ENCODE measurements around the gene IGLON5. TPM values are rescaled to one million over a fixed set of nuclear protein-coding genes. Genes with fewer than 3 reads are reported as not detected.
A peak's percentile ranks its signal among the peaks of the same experiment; 100 is the strongest.

IGLON5 gene
- total RNA-seq, 1 experiment from 2014 or later, result not detected

DNA sequence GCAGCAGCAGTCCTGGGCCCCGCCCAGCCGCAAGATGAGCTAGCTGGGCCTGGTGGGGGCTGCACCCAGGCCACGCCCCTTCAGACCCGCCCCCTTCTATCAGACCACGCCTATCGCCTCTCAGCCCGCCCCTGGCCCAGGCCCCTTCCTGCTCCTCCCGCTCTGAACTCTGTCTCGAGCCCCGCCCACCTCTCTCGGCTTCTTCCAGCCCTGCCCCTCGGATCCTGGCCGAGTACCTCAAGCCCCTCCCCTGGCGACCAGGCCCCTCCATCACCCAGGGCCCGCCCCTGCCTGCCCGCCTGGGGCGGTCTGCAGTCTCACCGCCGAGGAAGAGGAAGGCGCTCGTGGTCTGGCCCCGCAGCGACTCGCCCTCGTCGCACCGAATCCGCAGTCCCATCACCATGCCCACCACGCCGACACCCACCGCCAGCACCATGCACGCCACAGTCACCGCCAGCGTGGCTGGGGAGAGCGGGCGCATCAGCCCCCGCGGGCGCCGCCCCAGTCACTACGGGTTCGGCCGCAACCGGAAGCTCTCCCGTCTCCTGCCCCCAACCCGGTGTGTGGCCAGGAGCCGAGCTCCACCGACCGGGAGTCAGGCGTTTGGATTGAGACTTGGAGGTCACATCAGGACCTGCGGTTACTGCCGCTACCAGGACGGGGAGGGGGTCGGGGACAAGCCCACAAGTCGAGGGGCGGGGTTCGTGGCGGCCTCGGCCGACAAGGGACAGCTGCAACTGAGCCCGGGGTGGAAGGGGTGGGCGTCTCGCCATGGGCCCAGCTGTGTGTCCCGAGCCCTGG lies 56.3 kb downstream of the IGLON5 start:
- Histone ChIP-seq H4K20me1 (ENCODE audit: insufficient read depth) (no peaks in the 10 kb centered on the region), H3K4me2 (peak overlapping the region; percentile 100), H3K4me1 (replicated peaks; ENCODE audit: insufficient read depth) (peaks cover 31% of the 10 kb centered on the region), H3K36me3 (ENCODE audit: low read depth) (no peaks in the 10 kb centered on the region), H3K27ac (no peak overlapping the region), H3F3A (ENCODE audit: insufficient read depth, low read depth) (peaks cover 24% of the 10 kb centered on the region), H2AFZ (peak overlapping the region; percentile 99), H3K27me3 (ENCODE audit: insufficient read depth, low read depth) (peaks cover 25% of the 10 kb centered on the region), H3K79me2 (ENCODE audit: low read depth) (peaks cover 26% of the 10 kb centered on the region), H3K4me3 (peak overlapping the region; percentile 92), H3K9me2 (ENCODE audit: insufficient read depth) (no peaks in the 10 kb centered on the region), H3K9me3 (ENCODE audit: insufficient read depth, low read depth) (no peaks in the 10 kb centered on the region)
- ChIA-PET POLR2A (ENCODE audit: unreplicated experiment) (interaction anchor here (0.5 to 1.1 kb wide), 7 partner anchors 26 to 938 kb away, joined by 3 to 9 read pairs (median 6); partner anchors contain the start of gene SIGLEC10), CTCF (no interaction called here)
- peak; percentile 92 to 100 for DNase-seq
- TSS peak; percentile 56 for BruUV-seq (replicated peaks)
- intact Hi-C loops (cut with micrococcal nuclease; ENCODE audit: unreplicated experiment), result loop anchor here (1.0 to 10.0 kb wide), 3 partner anchors 28 to 335 kb away; no protein-coding TSS in a partner anchor
- TF ChIP-seq EZH2 (IDR thresholded peaks at IDR 0.05; ENCODE audit: low read depth), result no peak
- TF ChIP-seq, protein P1, sequence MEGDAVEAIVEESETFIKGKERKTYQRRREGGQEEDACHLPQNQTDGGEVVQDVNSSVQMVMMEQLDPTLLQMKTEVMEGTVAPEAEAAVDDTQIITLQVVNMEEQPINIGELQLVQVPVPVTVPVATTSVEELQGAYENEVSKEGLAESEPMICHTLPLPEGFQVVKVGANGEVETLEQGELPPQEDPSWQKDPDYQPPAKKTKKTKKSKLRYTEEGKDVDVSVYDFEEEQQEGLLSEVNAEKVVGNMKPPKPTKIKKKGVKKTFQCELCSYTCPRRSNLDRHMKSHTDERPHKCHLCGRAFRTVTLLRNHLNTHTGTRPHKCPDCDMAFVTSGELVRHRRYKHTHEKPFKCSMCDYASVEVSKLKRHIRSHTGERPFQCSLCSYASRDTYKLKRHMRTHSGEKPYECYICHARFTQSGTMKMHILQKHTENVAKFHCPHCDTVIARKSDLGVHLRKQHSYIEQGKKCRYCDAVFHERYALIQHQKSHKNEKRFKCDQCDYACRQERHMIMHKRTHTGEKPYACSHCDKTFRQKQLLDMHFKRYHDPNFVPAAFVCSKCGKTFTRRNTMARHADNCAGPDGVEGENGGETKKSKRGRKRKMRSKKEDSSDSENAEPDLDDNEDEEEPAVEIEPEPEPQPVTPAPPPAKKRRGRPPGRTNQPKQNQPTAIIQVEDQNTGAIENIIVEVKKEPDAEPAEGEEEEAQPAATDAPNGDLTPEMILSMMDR (conservative IDR thresholded peaks at IDR 0.05), result no peak

DNA sequence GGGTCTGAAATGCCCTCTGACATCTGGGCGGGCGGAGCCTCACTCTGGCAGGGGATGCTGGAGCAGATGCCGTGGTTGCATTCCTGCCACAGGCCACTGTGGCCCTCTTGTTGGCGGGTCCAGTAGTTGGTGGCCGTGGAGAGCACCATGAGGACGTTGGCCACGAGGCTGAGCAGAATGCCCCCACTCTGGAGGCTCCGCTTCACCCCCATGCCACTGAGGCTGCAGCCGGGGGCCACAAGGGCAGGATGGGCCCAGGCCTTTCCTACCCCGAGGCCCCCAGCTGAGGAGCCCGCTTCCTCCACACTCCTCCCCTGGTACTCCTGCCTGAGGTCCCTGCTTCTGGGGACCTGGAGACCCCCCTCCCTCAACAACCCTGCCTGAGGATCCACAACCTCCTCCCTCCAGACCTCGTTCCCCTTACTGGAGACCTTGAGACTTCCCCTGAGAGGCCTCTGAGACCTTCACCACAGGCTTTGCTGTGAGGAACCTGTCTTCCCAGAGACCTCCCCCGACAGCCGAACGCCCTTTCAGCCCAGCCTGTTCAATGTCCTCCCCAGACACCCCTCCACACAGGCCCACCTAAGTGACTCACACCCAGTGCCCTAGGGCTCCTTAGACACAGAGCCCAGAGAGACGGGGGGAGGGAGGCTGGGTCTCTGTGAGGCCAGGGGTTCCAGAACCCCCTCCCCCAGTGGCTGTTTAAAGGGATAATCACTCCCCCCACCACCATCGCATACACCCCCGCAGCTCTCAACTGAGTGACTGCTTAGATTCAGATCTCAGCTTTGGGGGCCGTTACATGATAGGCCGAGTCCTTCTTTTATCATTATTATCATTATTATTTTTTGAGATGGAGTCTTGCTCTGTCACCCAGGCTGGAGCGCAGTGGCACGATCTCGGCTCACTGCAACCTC lies 57.2 kb downstream of the IGLON5 start, which contains the start of gene CLDND2:
Gene CLDND2 (minus strand): TSS at position 638 of the 917 bp plus-strand sequence. CDS start 426 bp downstream, at position 212.
- H4K20me1 ChIP-seq (ENCODE audit: insufficient read depth), result no peaks in the 10 kb centered on the region
- H3K4me1 ChIP-seq (replicated peaks; ENCODE audit: insufficient read depth), result peaks cover 22% of the 10 kb centered on the region
- intact Hi-C loops (cut with micrococcal nuclease; ENCODE audit: unreplicated experiment), result loop anchor here (5.0 to 10.0 kb wide), 2 partner anchors 316 to 334 kb away; no protein-coding TSS in a partner anchor
- H3K27ac ChIP-seq, result no peak within 1 kb of the TSS
- TF ChIP-seq, protein P1 (conservative IDR thresholded peaks at IDR 0.05), result no peak
- TF ChIP-seq EZH2 (IDR thresholded peaks at IDR 0.05; ENCODE audit: low read depth), result no peak
- H3K79me2 ChIP-seq (ENCODE audit: low read depth), result peaks cover 23% of the 10 kb centered on the region
- peaks cover 16% of the 10 kb centered on the region for H3F3A ChIP-seq (ENCODE audit: insufficient read depth, low read depth)
- peak within 1 kb of the TSS; percentile 92 for H3K4me3 ChIP-seq
- no peaks in the 10 kb centered on the region for H3K36me3 ChIP-seq (ENCODE audit: low read depth)
- H3K4me2 ChIP-seq, result peak within 1 kb of the TSS; percentile 100
- H3K9me3 ChIP-seq (ENCODE audit: insufficient read depth, low read depth), result no peaks in the 10 kb centered on the region
- POLR2A ChIA-PET (ENCODE audit: unreplicated experiment), result interaction anchor here (1.1 kb wide), 1 partner anchor 320 kb away, joined by 6 read pairs; no protein-coding TSS in a partner anchor
- CTCF ChIA-PET, result no interaction called here
- peak in 1 of 2 experiments; percentile 2 for DNase-seq
- H2AFZ ChIP-seq, result peak within 1 kb of the TSS; percentile 91
- H3K9me2 ChIP-seq (ENCODE audit: insufficient read depth), result no peaks in the 10 kb centered on the region
- no TSS peak for BruUV-seq (replicated peaks)
- peaks cover 34% of the 10 kb centered on the region for H3K27me3 ChIP-seq (ENCODE audit: insufficient read depth, low read depth)

DNA sequence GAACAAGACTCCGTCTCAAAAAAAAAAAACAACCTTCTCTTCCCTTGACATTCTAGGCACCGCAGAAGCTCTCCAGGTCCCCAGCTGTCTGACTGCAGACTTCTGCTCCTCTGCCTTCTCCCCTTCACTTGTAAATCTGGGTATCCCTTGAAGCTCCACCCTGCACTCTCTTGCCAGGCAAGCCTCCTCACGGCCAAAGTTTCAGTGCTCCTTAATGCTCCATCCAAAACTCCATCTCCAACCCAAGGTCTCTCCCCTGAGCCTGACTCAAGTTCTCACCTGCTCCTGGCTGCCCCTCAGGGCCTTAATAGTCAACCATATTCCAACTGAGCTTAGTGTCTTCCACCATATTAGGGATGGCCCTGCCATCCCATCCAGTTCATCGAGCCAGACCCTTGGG lies 58.8 kb downstream of the IGLON5 start:
- TF ChIP-seq, protein P1 (conservative IDR thresholded peaks at IDR 0.05), result no peak
- TF ChIP-seq EZH2 (IDR thresholded peaks at IDR 0.05; ENCODE audit: low read depth), result no peak
- H3K36me3 ChIP-seq (ENCODE audit: low read depth), result no peaks in the 10 kb centered on the region
- no peak overlapping the region for H3K4me2 ChIP-seq
- intact Hi-C loops (cut with micrococcal nuclease; ENCODE audit: unreplicated experiment), result no loop called here
- BruUV-seq (replicated peaks), result no TSS peak
- H4K20me1 ChIP-seq (ENCODE audit: insufficient read depth), result no peaks in the 10 kb centered on the region
- CTCF ChIA-PET, result no interaction called here
- H2AFZ ChIP-seq, result no peak overlapping the region
- H3F3A ChIP-seq (ENCODE audit: insufficient read depth, low read depth), result peaks cover 6% of the 10 kb centered on the region
- H3K4me1 ChIP-seq (replicated peaks; ENCODE audit: insufficient read depth), result peaks cover 7% of the 10 kb centered on the region; the same call in 1 of the 2 replicates
- no peak overlapping the region for H3K27ac ChIP-seq
- no peak overlapping the region for H3K4me3 ChIP-seq
- H3K27me3 ChIP-seq (ENCODE audit: insufficient read depth, low read depth), result peaks cover 39% of the 10 kb centered on the region
- H3K79me2 ChIP-seq (ENCODE audit: low read depth), result peaks cover 9% of the 10 kb centered on the region
- H3K9me3 ChIP-seq (ENCODE audit: insufficient read depth, low read depth), result no peaks in the 10 kb centered on the region
- POLR2A ChIA-PET (ENCODE audit: unreplicated experiment), result no interaction called here
- DNase-seq, result peak in 1 of 2 experiments; percentile 11
- no peaks in the 10 kb centered on the region for H3K9me2 ChIP-seq (ENCODE audit: insufficient read depth)
